ENCODE results near the gene ZNF300.

The ZNF300 gene

DNA sequence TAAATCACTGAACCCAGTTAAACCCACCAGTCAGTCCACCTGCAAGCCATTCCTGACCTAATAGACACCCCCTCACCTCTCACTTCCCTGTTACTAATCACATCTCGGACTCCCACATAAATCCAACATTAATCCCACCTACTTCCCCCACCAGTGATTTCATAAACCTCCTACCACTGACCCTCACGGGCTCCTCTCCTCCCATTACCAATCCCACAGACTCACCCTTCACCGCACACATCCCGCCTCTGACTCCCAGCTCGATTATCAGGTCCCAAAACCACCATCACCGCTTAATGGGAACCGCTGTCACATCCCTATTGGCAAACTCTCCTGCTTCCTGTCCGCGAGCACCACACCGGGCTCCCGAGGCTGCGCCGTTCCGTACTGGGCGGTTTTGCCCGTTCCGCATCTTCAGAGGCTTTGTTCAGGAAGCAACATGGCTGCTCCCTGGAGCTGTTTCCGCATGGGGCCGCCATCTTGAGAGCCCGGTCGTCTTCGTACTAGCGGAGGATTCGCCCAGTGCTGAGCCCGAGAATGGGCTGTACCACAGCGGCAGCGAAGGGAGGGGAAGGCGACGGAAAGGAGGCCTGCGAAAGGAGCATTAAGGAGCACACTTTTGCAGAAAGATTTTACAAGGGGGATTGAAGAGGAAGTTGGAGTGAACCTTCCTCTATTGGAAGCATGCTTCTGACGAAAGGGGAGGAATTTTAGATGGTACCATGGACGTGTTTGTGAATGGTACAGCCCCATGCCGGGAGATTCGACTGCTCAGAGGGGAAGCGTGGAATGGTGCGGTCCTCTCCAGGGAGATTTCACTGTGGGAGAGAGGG is at the start of gene ZNF300:
Gene ZNF300 (minus strand): TSS at position 502 of the 833 bp plus-strand sequence. CDS start 1,825 bp downstream, outside the sequence.
- peak; percentile 83 for DNase-seq
- TF ChIP-seq, protein P1, sequence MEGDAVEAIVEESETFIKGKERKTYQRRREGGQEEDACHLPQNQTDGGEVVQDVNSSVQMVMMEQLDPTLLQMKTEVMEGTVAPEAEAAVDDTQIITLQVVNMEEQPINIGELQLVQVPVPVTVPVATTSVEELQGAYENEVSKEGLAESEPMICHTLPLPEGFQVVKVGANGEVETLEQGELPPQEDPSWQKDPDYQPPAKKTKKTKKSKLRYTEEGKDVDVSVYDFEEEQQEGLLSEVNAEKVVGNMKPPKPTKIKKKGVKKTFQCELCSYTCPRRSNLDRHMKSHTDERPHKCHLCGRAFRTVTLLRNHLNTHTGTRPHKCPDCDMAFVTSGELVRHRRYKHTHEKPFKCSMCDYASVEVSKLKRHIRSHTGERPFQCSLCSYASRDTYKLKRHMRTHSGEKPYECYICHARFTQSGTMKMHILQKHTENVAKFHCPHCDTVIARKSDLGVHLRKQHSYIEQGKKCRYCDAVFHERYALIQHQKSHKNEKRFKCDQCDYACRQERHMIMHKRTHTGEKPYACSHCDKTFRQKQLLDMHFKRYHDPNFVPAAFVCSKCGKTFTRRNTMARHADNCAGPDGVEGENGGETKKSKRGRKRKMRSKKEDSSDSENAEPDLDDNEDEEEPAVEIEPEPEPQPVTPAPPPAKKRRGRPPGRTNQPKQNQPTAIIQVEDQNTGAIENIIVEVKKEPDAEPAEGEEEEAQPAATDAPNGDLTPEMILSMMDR (IDR thresholded peaks at IDR 0.05), result no peak
- peak within 1 kb of the TSS; percentile 96 for H3K4me3 Mint-ChIP-seq
- H3K36me3 Mint-ChIP-seq (ENCODE audit: low read depth), result peaks cover 66% of the 10 kb centered on the region
- H3K9me3 Mint-ChIP-seq, result peaks cover 88% of the 10 kb centered on the region
- H3K4me1 Mint-ChIP-seq, result peaks cover 16% of the 10 kb centered on the region
- H3K27ac Mint-ChIP-seq, result peak within 1 kb of the TSS; percentile 100
- peaks cover 3% of the 10 kb centered on the region for H3K27me3 Mint-ChIP-seq (ENCODE audit: low read depth, poor library complexity)

DNA sequence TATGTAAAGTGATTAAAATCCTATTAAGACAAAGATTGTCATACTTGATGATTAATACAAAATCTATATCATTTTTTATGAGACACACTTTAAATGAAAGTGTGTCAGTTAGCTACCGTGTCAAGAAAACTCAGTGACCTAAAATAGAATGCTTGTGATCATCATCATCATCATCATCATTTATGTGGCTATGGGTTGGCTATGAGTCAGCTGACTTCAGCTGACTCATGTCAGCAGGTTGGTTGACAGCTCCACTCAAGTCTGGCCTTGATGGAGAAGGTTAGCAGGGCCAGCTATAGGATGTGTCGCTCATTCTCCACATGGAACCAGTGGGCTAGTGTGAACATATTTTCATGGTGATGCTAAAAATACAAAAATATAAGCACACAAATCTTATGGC is 43.8 kb upstream of the ZNF300 start:
- TF ChIP-seq, protein P1 (IDR thresholded peaks at IDR 0.05), result no peak
- H3K4me1 Mint-ChIP-seq, result no peaks in the 10 kb centered on the region
- no peak overlapping the region for H3K4me3 Mint-ChIP-seq
- no peak for DNase-seq
- no peak overlapping the region for H3K27ac Mint-ChIP-seq
- H3K9me3 Mint-ChIP-seq, result peaks cover 91% of the 10 kb centered on the region
- H3K27me3 Mint-ChIP-seq (ENCODE audit: low read depth, poor library complexity), result peaks cover 19% of the 10 kb centered on the region
- no peaks in the 10 kb centered on the region for H3K36me3 Mint-ChIP-seq (ENCODE audit: low read depth)

DNA sequence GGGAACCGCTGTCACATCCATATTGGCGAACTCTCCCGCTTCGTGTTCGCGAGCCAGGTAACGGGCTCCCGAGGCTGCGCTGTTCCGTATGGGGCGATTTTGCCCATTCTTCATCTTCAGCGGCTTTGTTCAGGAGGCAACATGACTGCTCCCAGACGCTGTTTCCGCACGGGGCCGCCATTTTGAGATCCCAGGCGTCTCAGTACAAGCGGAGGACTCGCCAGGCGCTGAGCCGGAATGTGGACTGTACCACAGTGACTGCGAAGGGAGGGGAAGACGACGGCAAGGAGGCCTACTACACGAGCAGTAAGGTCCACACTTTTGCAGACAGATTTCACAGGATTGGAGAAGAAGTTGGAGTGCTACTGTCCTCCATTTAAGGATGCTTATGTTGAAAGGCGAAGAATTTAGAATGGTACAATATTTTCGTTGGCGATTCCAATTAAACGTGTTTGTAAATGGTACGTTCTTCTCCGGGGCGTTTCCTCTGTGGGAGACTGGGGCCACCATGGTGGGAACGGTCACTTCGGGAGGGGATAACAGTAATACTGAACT is 41.6 kb upstream of the ZNF300 start:
- no peaks in the 10 kb centered on the region for H3K36me3 Mint-ChIP-seq (ENCODE audit: low read depth)
- TF ChIP-seq, protein P1 (IDR thresholded peaks at IDR 0.05), result no peak
- H3K27ac Mint-ChIP-seq, result no peak overlapping the region
- H3K9me3 Mint-ChIP-seq, result peaks cover 83% of the 10 kb centered on the region
- no peak overlapping the region for H3K4me3 Mint-ChIP-seq
- no peak for DNase-seq
- peaks cover 19% of the 10 kb centered on the region for H3K27me3 Mint-ChIP-seq (ENCODE audit: low read depth, poor library complexity)
- H3K4me1 Mint-ChIP-seq, result no peaks in the 10 kb centered on the region

DNA sequence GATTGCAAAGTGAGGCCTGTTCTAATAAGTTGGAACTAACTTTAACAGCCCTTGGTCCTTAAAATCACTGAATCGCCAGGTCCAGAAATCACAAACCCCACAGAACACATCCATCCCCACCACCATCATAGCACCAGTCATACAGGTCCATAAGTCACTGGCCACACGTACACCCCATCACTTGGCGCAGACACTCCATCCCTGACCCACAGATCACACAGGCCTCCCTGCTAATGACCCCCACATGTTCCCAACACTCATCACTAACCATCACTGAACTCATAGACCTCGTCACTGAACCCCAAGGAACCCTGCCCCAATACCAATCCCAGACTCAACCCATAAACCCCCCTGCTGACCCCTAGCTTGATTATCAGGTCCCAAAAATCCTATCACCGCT is 41.2 kb upstream of the ZNF300 start:
- no peak overlapping the region for H3K27ac Mint-ChIP-seq
- peaks cover 19% of the 10 kb centered on the region for H3K27me3 Mint-ChIP-seq (ENCODE audit: low read depth, poor library complexity)
- H3K4me3 Mint-ChIP-seq, result no peak overlapping the region
- TF ChIP-seq, protein P1 (IDR thresholded peaks at IDR 0.05), result no peak
- no peak for DNase-seq
- no peaks in the 10 kb centered on the region for H3K36me3 Mint-ChIP-seq (ENCODE audit: low read depth)
- peaks cover 82% of the 10 kb centered on the region for H3K9me3 Mint-ChIP-seq
- H3K4me1 Mint-ChIP-seq, result no peaks in the 10 kb centered on the region

DNA sequence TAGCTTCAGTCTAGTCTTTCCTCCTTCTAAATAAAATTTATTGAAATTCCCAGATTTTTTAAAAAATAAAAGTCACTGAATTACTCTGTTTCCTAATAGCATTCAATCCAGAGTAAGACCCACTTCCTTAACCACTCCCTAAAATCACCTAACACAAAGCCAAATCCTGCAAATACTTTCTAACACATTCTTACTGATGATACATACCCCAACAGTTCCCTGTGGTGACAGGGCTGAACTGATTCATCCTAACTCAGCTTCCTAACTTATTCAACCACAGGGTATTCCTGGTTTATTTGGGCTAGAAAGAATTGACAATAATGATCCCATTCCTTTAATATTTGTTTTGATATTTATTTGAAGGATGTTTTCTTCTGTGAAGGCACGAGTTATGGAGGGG is 40.7 kb upstream of the ZNF300 start:
- Mint-ChIP-seq H3K4me1 (no peaks in the 10 kb centered on the region), H3K27ac (no peak overlapping the region), H3K36me3 (ENCODE audit: low read depth) (no peaks in the 10 kb centered on the region), H3K9me3 (peaks cover 82% of the 10 kb centered on the region), H3K27me3 (ENCODE audit: low read depth, poor library complexity) (peaks cover 17% of the 10 kb centered on the region), H3K4me3 (no peak overlapping the region)
- TF ChIP-seq, protein P1 (IDR thresholded peaks at IDR 0.05), result no peak
- no peak for DNase-seq

Measured in nephron progenitor cell (in vitro differentiated cells).